ENCODE results near the gene CSRP1. TPM values are rescaled to one million over a fixed set of nuclear protein-coding genes. Genes with fewer than 3 reads are reported as not detected.

The CSRP1 gene
- total and polyA plus RNA-seq, 4 experiments from 2014 or later: 34.2 to 79.3 (median 55.3) TPM

DNA sequence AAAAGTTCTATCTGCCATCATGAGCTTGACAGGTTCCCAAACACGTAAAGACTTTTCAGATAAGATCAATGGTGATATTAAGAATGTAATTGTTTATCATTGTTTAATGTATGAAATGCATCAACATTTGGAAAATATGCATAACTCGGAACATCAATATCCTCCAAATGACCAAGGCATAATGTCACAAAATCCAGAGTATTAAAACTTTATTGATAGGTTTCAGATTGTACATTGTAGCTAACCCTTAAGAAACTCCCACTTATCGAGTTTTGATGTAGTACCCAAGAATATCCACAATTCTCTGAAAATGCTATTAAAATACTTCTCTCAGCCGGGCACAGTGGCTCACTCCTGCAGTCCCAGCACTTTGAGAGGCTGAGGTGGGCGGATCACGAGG is 73.3 kb downstream of the CSRP1 start:
- no peaks in the 10 kb centered on the region for H3K36me3 ChIP-seq (ENCODE audit: insufficient read depth, low read length)
- no peaks in the 10 kb centered on the region for H3K27me3 ChIP-seq (ENCODE audit: insufficient read depth, low read length)
- Mint-ChIP-seq H3K36me3 (peaks cover 0 to 2% of the 10 kb centered on the region in 2 donors), H3K27me3 (peaks cover 17 to 23% of the 10 kb centered on the region in 2 donors), H3K4me3 (no peak overlapping the region), H3K27ac (no peak overlapping the region), H3K4me1 (peaks cover 4 to 8% (median 6%) of the 10 kb centered on the region in 4 donors), H3K9me3 (peaks cover 0 to 2% (median 0%) of the 10 kb centered on the region in 8 donors)
- H3K9me3 ChIP-seq (ENCODE audit: control insufficient read depth in 1 of 2, low read length in 2 of 2): no peaks in the 10 kb centered on the region
- POLR2A ChIA-PET (ENCODE audit: partially characterized antibody): interaction anchor here (0.8 kb wide), 1 partner anchor 360 kb away, joined by 3 read pairs; no protein-coding TSS in a partner anchor
- no peaks in the 10 kb centered on the region for H3K4me1 ChIP-seq (ENCODE audit: insufficient read depth, low read length)
- no peak overlapping the region for H3K4me3 ChIP-seq (ENCODE audit: low read length in 2 of 2)
- CTCF ChIA-PET (ENCODE audit: partially characterized antibody): interaction anchor here (0.8 to 1.4 kb wide), 6 partner anchors 12 to 82 kb away, joined by 3 to 6 read pairs (median 3); no protein-coding TSS in a partner anchor
- no peak for DNase-seq
- intact Hi-C loops (cut with micrococcal nuclease): no loop called here
- no peak overlapping the region for H3K27ac ChIP-seq (ENCODE audit: low read depth, low read length)

Other genes with a start within 250 kb of the CSRP1 start
- gene PKP1, start 223.6 kb downstream of the CSRP1 start, total RNA-seq: not detected
- not detected for gene PKP1, start 223.6 kb downstream of the CSRP1 start, polyA plus RNA-seq
- not detected for gene TNNT2, start 129.4 kb downstream of the CSRP1 start, total RNA-seq
- not detected for gene TNNT2, start 129.4 kb downstream of the CSRP1 start, polyA plus RNA-seq
- gene LAD1, start 107.8 kb downstream of the CSRP1 start, total RNA-seq: under 1 TPM in 1 of 2 experiments, not detected in 1; 0.17 TPM
- gene LAD1, start 107.8 kb downstream of the CSRP1 start, polyA plus RNA-seq: not detected
- gene TNNI1, start 85.4 kb downstream of the CSRP1 start, total RNA-seq: not detected
- gene TNNI1, start 85.4 kb downstream of the CSRP1 start, polyA plus RNA-seq: not detected
- gene PHLDA3, start 37.9 kb downstream of the CSRP1 start, total RNA-seq: 1 to 10 TPM; 7.0 to 7.8 TPM
- gene PHLDA3, start 37.9 kb downstream of the CSRP1 start, polyA plus RNA-seq: 1 to 10 TPM in 1 of 2 donors, under 1 TPM in 1; 0.30 to 1.1 TPM
- gene NAV1, start 32.0 kb upstream of the CSRP1 start, total RNA-seq: 1 to 10 TPM; 4.7 TPM
- 1 to 10 TPM in 1 of 2 donors, under 1 TPM in 1; 0.29 to 2.8 TPM for gene NAV1, start 32.0 kb upstream of the CSRP1 start, polyA plus RNA-seq

Data from CD4-positive, alpha-beta memory T cell (primary cell).